GM21723 (cell line): ENCODE measurements around the gene OR7A10.
"Not testable (repeated sequence)": the region's sequence is repeated elsewhere in the genome, so short reads cannot be mapped to it uniquely, and the experiment has no call there.

Source experiments
- ATAC-seq: cut with Tn5 transposase; IDR thresholded peaks from one replicate; pipeline ENCODE4 v1.9.1; 2021; ENCODE audit warnings: mild to moderate bottlenecking, moderate library complexity; ENCODE audit not compliant: unreplicated experiment

The OR7A10 gene

DNA sequence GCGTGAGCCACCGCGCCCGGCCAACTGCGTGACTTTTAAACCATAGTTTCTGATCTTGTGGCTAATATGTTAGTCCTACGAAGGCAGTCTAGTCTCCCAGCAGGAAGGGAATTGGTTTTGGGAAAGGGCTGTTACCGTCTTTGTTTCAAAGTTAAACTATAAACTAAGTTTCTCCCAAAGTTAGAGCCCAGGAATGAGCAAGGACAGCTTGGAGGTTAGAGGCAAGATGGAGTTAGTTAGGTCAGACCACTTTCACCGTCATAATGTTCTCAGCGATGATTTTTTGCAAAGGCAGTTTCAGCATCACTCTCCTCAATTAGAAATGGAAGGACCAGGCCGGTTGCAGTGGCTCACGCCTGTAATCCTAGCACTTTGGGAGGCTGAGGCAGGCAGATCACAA is 52.7 kb downstream of the OR7A10 start:
- no peak for ATAC-seq

DNA sequence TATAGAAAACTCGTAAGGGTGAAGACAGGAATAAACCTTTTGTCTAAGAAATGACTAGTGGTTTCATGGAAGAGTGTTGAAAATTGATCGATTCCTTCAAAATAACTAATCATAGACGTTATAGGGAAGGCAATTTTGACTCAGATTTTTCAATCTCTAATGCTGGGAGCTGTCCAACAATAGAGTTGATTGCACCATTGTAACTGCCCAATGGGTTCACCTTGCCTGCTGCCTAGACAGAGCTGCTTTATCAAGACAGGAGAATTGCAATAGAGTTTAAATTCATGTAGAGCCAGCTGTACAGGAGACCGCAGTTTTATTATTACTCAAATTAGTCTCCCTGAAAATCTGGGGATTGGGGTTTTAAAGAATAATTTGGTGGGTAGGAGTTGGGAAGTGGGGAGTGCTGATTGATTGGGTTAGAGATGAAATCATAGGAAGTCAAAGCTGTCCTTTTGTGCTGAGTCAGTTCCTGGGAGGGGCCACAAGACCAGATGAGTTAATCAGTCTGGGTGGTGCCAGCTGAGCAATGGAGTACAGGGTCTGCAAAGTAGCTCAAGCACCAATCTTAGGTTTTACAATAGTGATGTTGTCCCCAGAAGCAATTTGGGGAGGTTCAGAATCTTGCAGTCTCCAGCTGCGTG is 53.5 kb downstream of the OR7A10 start:
- no peak for ATAC-seq

DNA sequence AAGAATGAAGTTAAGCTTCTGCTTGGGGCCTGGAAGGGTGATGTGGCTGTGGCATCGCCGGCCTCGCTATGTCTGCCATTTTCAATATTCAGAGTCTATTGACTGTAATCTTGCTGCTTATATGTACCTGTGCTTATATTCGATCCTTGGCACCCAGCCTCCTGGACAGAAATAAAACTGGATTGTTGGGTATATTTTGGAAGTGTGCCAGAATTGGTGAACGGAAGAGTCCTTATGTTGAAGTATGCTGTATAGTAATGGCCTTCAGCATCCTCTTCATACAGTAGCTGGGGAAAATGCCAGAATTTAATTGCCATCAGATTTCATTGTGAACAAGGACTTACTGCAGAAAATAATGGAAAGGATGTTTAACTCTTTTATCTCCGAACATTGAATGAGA is 56.5 kb downstream of the OR7A10 start:
- not testable (repeated sequence) for ATAC-seq
